Thyroid gland (tissue), 4 donors: ENCODE measurements around the gene DIPK1C. TPM values are rescaled to one million over a fixed set of nuclear protein-coding genes. Genes with fewer than 3 reads are reported as not detected.

Source experiments
- DNase-seq, 2 donors: peaks; one replicate each; pipeline ENCODE4 v3.0.0-alpha.2; 2019
- H3K27ac ChIP-seq, 3 donors: fragments of 200-600 bp; sonication (generic); 1 replicate in 2 of 3; 2 replicates in 1 of 3; pipeline ENCODE4 v1.5.1; 2016 to 2019; ENCODE audit warnings: mild to moderate bottlenecking in 1 of 3, moderate library complexity in 1 of 3
- H3K27me3 ChIP-seq: fragments of 200-600 bp; sonication (generic); one replicate; pipeline ENCODE4 v1.5.1; 2019
- H3K36me3 ChIP-seq, 2 donors: fragments of 200-600 bp; sonication (generic); one replicate each; pipeline ENCODE4 v1.5.1; 2016 to 2019
- H3K4me1 ChIP-seq, 2 donors: fragments of 200-600 bp; sonication (generic); one replicate each; pipeline ENCODE4 v1.5.1; 2017 to 2019
- H3K4me3 ChIP-seq, 3 donors: fragments of 200-600 bp; sonication (generic); replicated peaks in 1 of 3; 1 replicate in 2 of 3; 2 replicates in 1 of 3; pipeline ENCODE4 v1.5.1; 2016; ENCODE audit warnings: mild to moderate bottlenecking in 1 of 3
- H3K9me3 ChIP-seq: fragments of 200-600 bp; sonication (generic); one replicate; pipeline ENCODE4 v1.5.1; 2017
- POLR2A ChIP-seq, 2 donors: fragments of 450-650 bp; IDR thresholded peaks; one replicate each; pipeline ENCODE4 v1.6.1; 2017; ENCODE audit warnings: antibody characterized with exemption in 2 of 2, mild to moderate bottlenecking in 2 of 2, moderate library complexity in 1 of 2
- WGBS, 2 donors: methylation state at CpG; one replicate each; pipeline ENCODE4 v1.1.5; 2017; 5-methylcytosine and 5-hydroxymethylcytosine counted together
- intact Hi-C: fragments of 100-400 bp; cut with DNase I; formaldehyde crosslinking; loops from one replicate; pipeline ENCODE4 v1.15.1; 2023
- total RNA-seq, 4 donors: library from RNA; depleted of rRNA; stranded (reverse); fragments of >200 nt; gene quantifications; one replicate each; pipeline ENCODE4 v1.2.3, GENCODE V29; 2016
- TF ChIP-seq, protein P1 (sequence below), 6 experiments: fragments of 200-600 bp in 3 of 6; fragments of 450-650 bp in 3 of 6; sonication (generic) in 3 of 6; IDR thresholded peaks; one replicate each; pipeline ENCODE4 v1.5.1; 2016 to 2019; ENCODE audit warnings: antibody characterized with exemption in 6 of 6, mild to moderate bottlenecking in 2 of 6, inconsistent platforms in 1 of 6, moderate library complexity in 1 of 6

DIPK1C gene
- total RNA-seq, 4 donors from 2014 or later: not detected

DNA sequence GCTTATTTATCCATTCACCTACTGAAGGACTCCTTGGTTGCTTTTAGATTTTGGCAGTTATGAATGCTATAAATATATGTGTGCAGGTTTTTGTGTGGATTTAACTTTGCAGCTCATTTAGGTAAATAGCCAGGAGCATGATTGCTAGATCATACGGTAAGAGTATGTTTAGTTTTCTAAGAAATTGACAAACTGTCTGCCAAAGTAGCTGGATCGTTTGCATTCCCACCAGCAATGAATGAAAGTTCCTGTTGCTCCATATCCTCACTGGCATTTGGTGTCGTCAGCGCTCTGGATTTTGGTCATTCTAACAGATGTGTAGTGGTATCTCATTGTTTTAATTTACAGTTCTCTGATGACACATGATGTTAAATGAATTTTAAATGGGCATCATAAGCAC, 8.7 kb upstream of the DIPK1C start:
- Histone ChIP-seq H3K27me3 (no peaks in the 10 kb centered on the region), H3K9me3 (no peaks in the 10 kb centered on the region), H3K27ac (no peak overlapping the region), H3K4me1 (no peaks in the 10 kb centered on the region), H3K36me3 (no peaks in the 10 kb centered on the region), H3K4me3 (no peak overlapping the region)
- DNase-seq: no peak
- WGBS, 2 donors: 93% methylated on average over 4 of the region's 4 CpGs
- TF ChIP-seq, protein P1, sequence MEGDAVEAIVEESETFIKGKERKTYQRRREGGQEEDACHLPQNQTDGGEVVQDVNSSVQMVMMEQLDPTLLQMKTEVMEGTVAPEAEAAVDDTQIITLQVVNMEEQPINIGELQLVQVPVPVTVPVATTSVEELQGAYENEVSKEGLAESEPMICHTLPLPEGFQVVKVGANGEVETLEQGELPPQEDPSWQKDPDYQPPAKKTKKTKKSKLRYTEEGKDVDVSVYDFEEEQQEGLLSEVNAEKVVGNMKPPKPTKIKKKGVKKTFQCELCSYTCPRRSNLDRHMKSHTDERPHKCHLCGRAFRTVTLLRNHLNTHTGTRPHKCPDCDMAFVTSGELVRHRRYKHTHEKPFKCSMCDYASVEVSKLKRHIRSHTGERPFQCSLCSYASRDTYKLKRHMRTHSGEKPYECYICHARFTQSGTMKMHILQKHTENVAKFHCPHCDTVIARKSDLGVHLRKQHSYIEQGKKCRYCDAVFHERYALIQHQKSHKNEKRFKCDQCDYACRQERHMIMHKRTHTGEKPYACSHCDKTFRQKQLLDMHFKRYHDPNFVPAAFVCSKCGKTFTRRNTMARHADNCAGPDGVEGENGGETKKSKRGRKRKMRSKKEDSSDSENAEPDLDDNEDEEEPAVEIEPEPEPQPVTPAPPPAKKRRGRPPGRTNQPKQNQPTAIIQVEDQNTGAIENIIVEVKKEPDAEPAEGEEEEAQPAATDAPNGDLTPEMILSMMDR (IDR thresholded peaks at IDR 0.05): no peak
- TF ChIP-seq POLR2A (IDR thresholded peaks at IDR 0.05): no peak
- intact Hi-C loops: no loop called here

DNA sequence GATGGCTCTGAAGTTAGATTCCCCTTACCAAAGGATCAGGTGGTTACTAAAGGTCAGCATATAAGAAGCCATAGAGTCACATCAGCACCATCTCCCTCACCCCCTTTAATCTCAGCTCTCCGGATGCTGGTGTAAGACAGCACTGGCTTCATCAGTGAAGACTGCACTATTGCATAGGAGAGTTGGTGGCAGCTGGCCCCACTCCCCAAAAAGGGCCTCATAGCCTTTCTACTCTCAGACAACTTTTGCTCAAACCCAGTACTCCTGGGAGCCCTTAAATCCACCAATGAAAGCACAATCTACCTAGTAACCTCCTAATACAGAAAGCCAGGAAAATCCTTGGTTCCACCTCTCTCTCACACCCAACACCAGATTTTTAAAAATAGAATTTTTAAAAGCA, 6.9 kb upstream of the DIPK1C start:
- intact Hi-C loops: no loop called here
- no peak overlapping the region for H3K27ac ChIP-seq
- H3K36me3 ChIP-seq: no peaks in the 10 kb centered on the region
- no peak for DNase-seq
- H3K9me3 ChIP-seq: no peaks in the 10 kb centered on the region
- TF ChIP-seq, protein P1 (IDR thresholded peaks at IDR 0.05): no peak
- no peak for TF ChIP-seq POLR2A (IDR thresholded peaks at IDR 0.05)
- WGBS, 2 donors: 100% methylated on average over 1 of the region's 1 CpG
- H3K4me1 ChIP-seq: no peaks in the 10 kb centered on the region
- no peaks in the 10 kb centered on the region for H3K27me3 ChIP-seq
- H3K4me3 ChIP-seq: no peak overlapping the region

GRCh38 chr18:74463254-74463653, 6.1 kb upstream of the DIPK1C start:
- intact Hi-C loops: no loop called here
- no peak for DNase-seq
- Histone ChIP-seq H3K4me3 (no peak overlapping the region), H3K27ac (no peak overlapping the region), H3K36me3 (no peaks in the 10 kb centered on the region), H3K27me3 (no peaks in the 10 kb centered on the region), H3K9me3 (no peaks in the 10 kb centered on the region), H3K4me1 (no peaks in the 10 kb centered on the region)
- WGBS, 2 donors: 74 to 76% methylated on average over 8 of the region's 8 CpGs
- TF ChIP-seq, protein P1 (IDR thresholded peaks at IDR 0.05): no peak
- no peak for TF ChIP-seq POLR2A (IDR thresholded peaks at IDR 0.05)

DNA sequence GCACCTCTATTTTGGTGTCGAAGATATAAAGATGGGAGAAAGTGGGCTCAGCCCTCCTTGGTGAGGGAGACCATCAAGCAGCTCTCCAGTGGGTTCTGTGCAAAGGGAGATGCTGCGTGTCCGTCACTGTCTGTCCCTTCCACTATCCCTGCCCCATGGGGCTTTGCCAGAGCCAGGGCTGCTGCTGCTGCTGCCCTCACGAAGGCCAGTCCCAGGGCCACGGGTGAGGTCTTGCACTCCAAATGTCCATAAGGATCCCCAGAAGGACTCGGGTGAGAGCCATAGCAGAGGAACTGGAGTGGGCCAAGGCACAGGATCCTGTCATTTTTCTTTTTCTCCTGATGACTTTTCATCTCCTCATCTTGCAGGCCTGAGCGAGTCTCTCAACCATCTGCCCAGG, 3.7 kb upstream of the DIPK1C start:
- Histone ChIP-seq H3K4me3 (no peak overlapping the region), H3K9me3 (no peaks in the 10 kb centered on the region), H3K27me3 (peaks cover 4% of the 10 kb centered on the region), H3K4me1 (peaks cover 8 to 9% of the 10 kb centered on the region in 2 donors), H3K36me3 (no peaks in the 10 kb centered on the region), H3K27ac (no peak overlapping the region)
- intact Hi-C loops: no loop called here
- TF ChIP-seq, protein P1 (IDR thresholded peaks at IDR 0.05): no peak
- no peak for TF ChIP-seq POLR2A (IDR thresholded peaks at IDR 0.05)
- 88 to 94% methylated on average over 4 to 7 of the region's 7 CpGs for WGBS, 2 donors
- DNase-seq: no peak

GRCh38 chr18:74459889-74460288, 2.8 kb upstream of the DIPK1C start:
- intact Hi-C loops: no loop called here
- DNase-seq: no peak
- 59 to 74% methylated on average over 6 to 7 of the region's 7 CpGs for WGBS, 2 donors
- H3K4me3 ChIP-seq: no peak overlapping the region
- no peaks in the 10 kb centered on the region for H3K9me3 ChIP-seq
- TF ChIP-seq, protein P1 (IDR thresholded peaks at IDR 0.05): no peak
- no peak for TF ChIP-seq POLR2A (IDR thresholded peaks at IDR 0.05)
- no peaks in the 10 kb centered on the region for H3K36me3 ChIP-seq
- peaks cover 8 to 9% of the 10 kb centered on the region in 2 donors for H3K4me1 ChIP-seq
- peaks cover 4% of the 10 kb centered on the region for H3K27me3 ChIP-seq
- no peak overlapping the region for H3K27ac ChIP-seq
